Measurements from ENCODE around the gene POGLUT3.

Gene POGLUT3

GRCh38 chr11:108498046-108498815 is at the start of gene POGLUT3:
Gene POGLUT3, minus strand, starts transcription at chr11:108498384. Its CDS starts 18 bp downstream, at chr11:108498366.
- DNase-seq = peak; percentile 21

- DNase-seq = no peak
These were observed 47.8 kb upstream of the POGLUT3 start for GRCh38 chr11:108545909-108546501.

GRCh38 chr11:108543316-108543964 is 45.3 kb upstream of the POGLUT3 start:
- DNase-seq = no peak

GRCh38 chr11:108541531-108541930 is 43.3 kb upstream of the POGLUT3 start:
- DNase-seq = no peak

GRCh38 chr11:108538502-108538901 is 40.3 kb upstream of the POGLUT3 start:
- DNase-seq = no peak

- no peak for DNase-seq
These were observed 39.8 kb upstream of the POGLUT3 start for GRCh38 chr11:108538022-108538424.

GRCh38 chr11:108536783-108537182 is 38.6 kb upstream of the POGLUT3 start:
- DNase-seq = no peak

GRCh38 chr11:108535384-108535955 is 37.3 kb upstream of the POGLUT3 start:
- DNase-seq = no peak

- no peak for DNase-seq
These were observed 36.2 kb upstream of the POGLUT3 start for GRCh38 chr11:108534274-108534882.

- no peak for DNase-seq
These were observed 32.2 kb upstream of the POGLUT3 start for GRCh38 chr11:108530426-108530825.

GRCh38 chr11:108527382-108527781 is 29.2 kb upstream of the POGLUT3 start:
- DNase-seq = no peak

GRCh38 chr11:108525161-108525560 is 27.0 kb upstream of the POGLUT3 start:
- DNase-seq = no peak

- DNase-seq = no peak
These were observed 26.2 kb upstream of the POGLUT3 start for GRCh38 chr11:108524422-108524821.

GRCh38 chr11:108522318-108522717 is 24.1 kb upstream of the POGLUT3 start:
- DNase-seq = no peak

GRCh38 chr11:108518581-108518980 is 20.4 kb upstream of the POGLUT3 start:
- DNase-seq = no peak

- no peak for DNase-seq
These were observed 17.9 kb upstream of the POGLUT3 start for GRCh38 chr11:108516125-108516524.

GRCh38 chr11:108512708-108513107 is 14.5 kb upstream of the POGLUT3 start:
- no peak for DNase-seq

GRCh38 chr11:108511851-108512474 is 13.8 kb upstream of the POGLUT3 start:
- DNase-seq = no peak

GRCh38 chr11:108508653-108509593 is 10.7 kb upstream of the POGLUT3 start:
- no peak for DNase-seq

GRCh38 chr11:108501396-108501795 is 3.2 kb upstream of the POGLUT3 start:
- DNase-seq = no peak

- DNase-seq = no peak
These were observed 2.5 kb upstream of the POGLUT3 start for GRCh38 chr11:108500721-108501120.

GRCh38 chr11:108500169-108500568 is 2.0 kb upstream of the POGLUT3 start:
- no peak for DNase-seq
